Gastroesophageal sphincter (tissue), 4 donors: ENCODE results near the gene TTC14. TPM values are rescaled to one million over a fixed set of nuclear protein-coding genes. Genes with fewer than 3 reads are reported as not detected.

Experiments
- ATAC-seq: fragments of 150-250 bp; one replicate; pipeline ENCODE4 v1.9.1; 2016; ENCODE audit warnings: mild to moderate bottlenecking, moderate library complexity
- H3K27ac ChIP-seq, 4 donors: fragments of 200-600 bp; sonication (generic) in 3 of 4; 1 replicate in 3 of 4; 2 replicates in 1 of 4; pipeline ENCODE4 v1.5.1; 2016 to 2019
- H3K27me3 ChIP-seq: fragments of 200-600 bp; sonication (generic); one replicate; pipeline ENCODE4 v1.5.1; 2019
- H3K36me3 ChIP-seq, 2 donors: fragments of 200-600 bp; sonication (generic); one replicate each; pipeline ENCODE4 v1.5.1; 2019; ENCODE audit warnings: control low read depth in 1 of 2
- H3K4me1 ChIP-seq, 3 donors: fragments of 200-600 bp; sonication (generic); 1 replicate in 2 of 3; 2 replicates in 1 of 3; pipeline ENCODE4 v1.5.1; 2016 to 2019; ENCODE audit warnings: control low read depth in 2 of 3
- H3K4me3 ChIP-seq, 2 donors: fragments of 200-600 bp; sonication (generic); one replicate each; pipeline ENCODE4 v1.5.1; 2019; ENCODE audit warnings: mild to moderate bottlenecking in 1 of 2, moderate library complexity in 1 of 2
- H3K9me3 ChIP-seq, 3 donors: fragments of 200-600 bp; sonication (generic); one replicate each; pipeline ENCODE4 v1.5.1; 2017 to 2019; ENCODE audit warnings: control low read depth in 2 of 3
- CTCF ChIP-seq, 4 experiments: fragments of 200-600 bp in 2 of 4; fragments of 450-650 bp in 2 of 4; sonication (generic) in 1 of 4; IDR thresholded peaks; one replicate each; pipeline ENCODE4 v1.5.1; 2017 to 2019; ENCODE audit warnings: antibody characterized with exemption in 4 of 4, mild to moderate bottlenecking in 2 of 4, moderate library complexity in 2 of 4
- EP300 ChIP-seq: sonication (generic); formaldehyde crosslinking; IDR thresholded peaks from one replicate; pipeline ENCODE4 v1.6.1; 2017; ENCODE audit warnings: antibody characterized with exemption, mild to moderate bottlenecking
- POLR2A ChIP-seq, 2 donors: fragments of 450-650 bp; IDR thresholded peaks; one replicate each; pipeline ENCODE4 v1.6.1; 2017; ENCODE audit warnings: antibody characterized with exemption in 2 of 2, mild to moderate bottlenecking in 2 of 2, moderate library complexity in 1 of 2
- POLR2AphosphoS5 ChIP-seq: sonication (generic); formaldehyde crosslinking; IDR thresholded peaks from one replicate; pipeline ENCODE4 v1.6.1; 2017; ENCODE audit warnings: antibody characterized with exemption
- WGBS, 2 donors: methylation state at CpG; one replicate each; pipeline ENCODE4 v1.1.5; 2018; ENCODE audit warnings: low coverage in 1 of 2; 5-methylcytosine and 5-hydroxymethylcytosine counted together
- small RNA-seq, 4 donors: library from RNA; depleted of rRNA; stranded (forward); fragments of <200 nt; gene quantifications; one replicate each; pipeline ENCODE3, GENCODE V24; 2016
- total RNA-seq, 4 donors: library from RNA; depleted of rRNA; stranded (reverse); fragments of >200 nt; gene quantifications; one replicate each; pipeline ENCODE4 v1.1.0, GENCODE V29; 2016

Gene TTC14
- total RNA-seq, 4 donors from 2014 or later: 21.5 to 79.5 (median 43.5) TPM

GRCh38 chr3:180656406-180656805, 54.4 kb downstream of the TTC14 start:
- no peak for ATAC-seq
- Histone ChIP-seq H3K9me3 (no peaks in the 10 kb centered on the region), H3K27me3 (no peaks in the 10 kb centered on the region), H3K4me3 (no peak overlapping the region), H3K36me3 (no peaks in the 10 kb centered on the region), H3K27ac (no peak overlapping the region), H3K4me1 (no peaks in the 10 kb centered on the region)
- WGBS, 2 donors: 62% methylated on average over 3 to 4 of the region's 4 CpGs
- no peak for TF ChIP-seq POLR2AphosphoS5
- TF ChIP-seq EP300: no peak
- TF ChIP-seq CTCF (IDR thresholded peaks at IDR 0.05): no peak
- TF ChIP-seq POLR2A (IDR thresholded peaks at IDR 0.05): no peak

- 58 to 68% methylated on average over 3 to 4 of the region's 4 CpGs for WGBS, 2 donors
These were observed 55.1 kb downstream of the TTC14 start for GRCh38 chr3:180657094-180657493.

More at GRCh38 chr3:180657094-180657493, 55.1 kb downstream of the TTC14 start:
- no peak overlapping the region for H3K4me3 ChIP-seq
- H3K4me1 ChIP-seq: no peaks in the 10 kb centered on the region
- H3K27me3 ChIP-seq: no peaks in the 10 kb centered on the region
- no peaks in the 10 kb centered on the region for H3K9me3 ChIP-seq
- no peak for TF ChIP-seq POLR2AphosphoS5
- no peak for TF ChIP-seq CTCF (IDR thresholded peaks at IDR 0.05)
- TF ChIP-seq EP300: no peak
- TF ChIP-seq POLR2A (IDR thresholded peaks at IDR 0.05): no peak
- H3K27ac ChIP-seq: no peak overlapping the region
- no peak for ATAC-seq
- H3K36me3 ChIP-seq: no peaks in the 10 kb centered on the region

Small RNA genes within 50 kb of the gene (small RNA-seq; reads per million reads assigned to genes)
- gene AC068298.1 (0 reads per million in 4 donors), gene RNU6-486P (0 reads per million in 4 donors)

Other genes with a start within 250 kb of the TTC14 start
- gene CCDC39, start 77.3 kb downstream of the TTC14 start, total RNA-seq: not detected